IPS-NIHi7 (cell line): Measurements from ENCODE around the gene DSC1.

ENCODE experiments used
- DNase-seq: peaks from one replicate; pipeline ENCODE4 v3.0.0; 2012; ENCODE audit warnings: mixed read lengths; ENCODE audit errors: extremely low spot score

DSC1 gene

DNA sequence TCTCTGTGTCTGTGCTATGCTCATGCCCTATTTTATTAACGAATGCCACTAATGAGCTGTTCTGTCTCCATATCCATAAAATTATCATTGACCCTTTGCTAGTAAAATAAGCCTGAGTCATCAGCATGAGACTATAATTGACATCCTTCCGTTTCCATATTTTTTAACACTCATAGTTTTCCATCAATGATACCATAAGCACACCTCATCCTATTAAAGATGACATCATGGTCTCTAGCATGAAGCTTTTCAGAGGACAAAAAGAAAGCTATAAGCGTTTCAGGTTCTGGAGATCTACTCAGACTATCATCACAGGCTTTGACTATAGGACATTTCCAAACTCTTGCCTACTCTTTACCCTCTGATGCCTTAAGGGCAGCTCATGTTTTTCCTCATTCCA, 59.2 kb downstream of the DSC1 start:
- no peak for DNase-seq

- no peak for DNase-seq
These were observed 59.7 kb downstream of the DSC1 start for GRCh38 chr18:31102941-31103340.

DNA sequence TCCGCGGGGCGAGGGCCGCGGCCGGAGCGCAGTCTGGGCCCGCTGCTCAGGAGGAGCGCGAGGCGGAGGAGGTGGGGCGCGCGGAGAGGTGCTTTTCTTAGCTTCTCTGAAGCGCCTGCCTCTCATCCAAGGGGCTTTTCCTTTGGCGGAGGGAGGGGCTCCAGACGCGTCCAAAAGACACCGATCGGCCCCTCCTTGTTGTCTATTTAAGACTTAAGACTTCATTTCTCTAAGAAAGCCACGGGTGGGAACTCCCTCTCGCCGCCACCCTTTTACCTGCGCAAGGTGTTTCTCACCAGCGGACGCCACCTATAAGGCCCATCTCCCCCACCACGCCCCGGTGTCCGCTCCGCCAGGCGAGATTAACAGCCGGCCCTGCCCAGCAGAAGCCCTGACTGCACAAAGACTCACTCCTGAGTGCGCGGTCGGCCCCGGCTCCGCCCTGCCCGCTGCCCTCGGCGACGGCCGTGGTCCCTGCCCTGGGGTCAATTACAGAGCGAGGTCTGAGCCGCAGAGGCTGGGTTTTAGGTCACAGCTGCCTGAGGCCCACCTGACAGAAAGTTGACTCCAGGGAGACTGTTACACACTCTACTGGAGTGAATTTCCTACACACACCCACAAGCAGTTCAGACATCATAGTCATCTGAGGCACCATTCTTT, 60.5 kb downstream of the DSC1 start, which contains the start of gene DSC2:
Gene DSC2 (minus strand): TSS at position 397 of the 660 bp plus-strand sequence. CDS start 450 bp downstream, outside the sequence.
- DNase-seq = peak; percentile 73

- DNase-seq = peak; percentile 68
These were observed 61.3 kb downstream of the DSC1 start for GRCh38 chr18:31101183-31102024.

- peak; percentile 75 for DNase-seq
These were observed 62.0 kb downstream of the DSC1 start for GRCh38 chr18:31100436-31101182.

GRCh38 chr18:31099450-31100230, 63.0 kb downstream of the DSC1 start:
- no peak for DNase-seq

GRCh38 chr18:31098878-31099277, 63.8 kb downstream of the DSC1 start:
- DNase-seq = no peak

DNA sequence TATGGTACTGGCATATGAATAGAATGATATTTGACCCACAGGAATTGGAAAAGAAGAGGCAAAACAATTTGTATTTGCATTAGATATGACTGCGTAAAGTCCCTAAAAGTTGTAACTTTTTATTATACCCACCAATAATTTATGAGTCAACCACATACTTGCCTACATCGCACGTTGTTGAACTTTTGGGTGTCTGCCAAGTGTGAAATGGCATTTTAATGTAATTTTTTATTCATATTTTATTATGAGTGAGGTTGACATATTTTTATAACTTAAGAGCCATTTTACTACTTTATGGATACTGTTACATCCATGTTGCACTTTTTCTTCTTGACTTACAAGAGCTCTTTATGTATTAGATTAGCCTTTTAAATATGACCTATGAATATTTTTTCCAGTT, 65.0 kb downstream of the DSC1 start:
- no peak for DNase-seq

- DNase-seq = no peak
These were observed 68.8 kb downstream of the DSC1 start for GRCh38 chr18:31093880-31094279.

DNA sequence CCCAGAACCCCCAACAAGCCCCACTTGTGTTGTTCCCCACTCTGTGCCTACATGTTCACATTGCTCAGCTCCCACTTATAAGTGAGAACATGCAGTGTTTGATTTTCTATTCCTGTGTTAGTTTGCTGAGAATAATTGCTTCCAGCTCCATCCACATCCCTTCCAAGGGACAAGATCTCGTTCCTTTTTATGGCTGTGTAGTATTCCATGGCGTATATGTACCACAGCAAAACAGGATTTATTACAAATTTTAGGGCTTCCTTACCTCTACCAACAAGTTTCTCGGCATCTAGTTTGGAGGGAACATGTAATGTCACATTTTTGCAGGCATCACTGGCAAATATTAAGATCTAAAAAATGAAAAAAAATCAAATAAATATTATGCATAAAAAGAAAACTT, 69.4 kb downstream of the DSC1 start:
- DNase-seq = no peak

GRCh38 chr18:31091350-31091749, 71.3 kb downstream of the DSC1 start:
- DNase-seq = no peak

DNA sequence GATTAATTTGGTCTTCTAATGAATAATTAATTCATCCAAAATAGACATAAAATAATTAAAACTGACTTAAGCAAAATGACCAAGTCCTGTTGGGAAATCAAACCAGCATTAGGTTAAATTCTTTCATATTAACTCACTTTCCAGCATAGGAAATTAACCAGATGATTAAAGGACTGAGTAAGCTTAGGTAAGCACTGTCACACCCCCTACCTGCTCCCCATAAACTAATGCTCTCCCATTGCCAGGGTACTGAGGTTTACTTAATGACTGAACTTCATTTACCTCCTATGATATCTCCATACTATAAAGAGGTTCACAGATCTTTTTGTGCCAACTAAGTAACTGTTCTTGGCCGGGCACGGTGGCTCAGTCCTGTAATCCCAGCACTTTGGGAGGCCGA, 74.1 kb downstream of the DSC1 start:
- DNase-seq = no peak

- no peak for DNase-seq
These were observed 82.7 kb downstream of the DSC1 start for GRCh38 chr18:31079973-31080372.
